Endothelial cell of umbilical vein (primary cell): ENCODE data around the gene NFYC. TPM values are rescaled to one million over a fixed set of nuclear protein-coding genes. Genes with fewer than 3 reads are reported as not detected.

ENCODE experiments used
- BruUV-seq: library from RNA; stranded (reverse); fragments of 400-500 nt; replicated peaks from 2 replicates; lab custom pipeline; 2021; lab: Mats Ljungman, UMichigan
- CTCF ChIA-PET: fragments of 300-600, 350-600 bp; sonication (Branson Sonifier 250); formaldehyde crosslinking; loops from one replicate; lab custom pipeline; 2021; ENCODE audit warnings: antibody characterized with exemption, inconsistent platforms; lab: Charles Lee
- POLR2A ChIA-PET: fragments of 300-600, 350-600 bp; sonication (Branson Sonifier 250); formaldehyde crosslinking; loops from one replicate; lab custom pipeline; 2021; ENCODE audit warnings: antibody characterized with exemption, inconsistent platforms; lab: Charles Lee
- DNase-seq: peaks from one replicate; pipeline ENCODE4 v3.0.0-alpha.2; 2011; ENCODE audit warnings: low read depth, low spot score
- FAIRE-seq: peaks from 2 replicates; lab custom pipeline; 2011; peaks lifted over from hg19 to GRCh38; lab: Jason Lieb, UNC
- H2AFZ ChIP-seq: 2 replicates; pipeline ENCODE4 v1.6.0; 2012; ENCODE audit warnings: low read depth, low read length, control low read depth, inconsistent platforms
- H3K27ac ChIP-seq: 2 replicates; pipeline ENCODE4 v1.5.1; 2011; ENCODE audit warnings: low read depth, mild to moderate bottlenecking, control low read depth, low read length, moderate library complexity; ENCODE audit not compliant: insufficient read depth
- H3K27me3 ChIP-seq, 2 experiments: 2 replicates each; pipeline versions ENCODE4 v1.6.0 to v1.6.1; 2011; ENCODE audit warnings: low read length in 2 of 2, mixed read lengths in 1 of 2; ENCODE audit not compliant: control insufficient read depth in 2 of 2, insufficient read depth in 2 of 2
- H3K36me3 ChIP-seq, 2 experiments: 2 replicates in 1 of 2; 3 replicates in 1 of 2; pipeline ENCODE4 v1.5.1; 2011; ENCODE audit warnings: low read length in 2 of 2, mild to moderate bottlenecking in 1 of 2, moderate library complexity in 1 of 2; ENCODE audit not compliant: control insufficient read depth in 2 of 2, insufficient read depth in 2 of 2; ENCODE audit errors: extremely low read depth in 1 of 2
- H3K4me1 ChIP-seq: 3 replicates; pipeline ENCODE4 v1.5.1; 2011; ENCODE audit warnings: mild to moderate bottlenecking, low read length; ENCODE audit not compliant: control insufficient read depth, insufficient read depth; ENCODE audit errors: extremely low read depth
- H3K4me2 ChIP-seq: 2 replicates; pipeline ENCODE4 v1.6.1; 2011; ENCODE audit warnings: low read length, control low read depth, mixed read lengths; ENCODE audit not compliant: insufficient read depth
- H3K4me3 ChIP-seq, 3 experiments: fragments of 200-600 bp in 1 of 3; sonication (generic), shearing (Covaris generic) in 1 of 3; replicated peaks in 1 of 3; 2 replicates each; pipeline ENCODE4 v1.5.1; 2011 to 2016; ENCODE audit warnings: control low read depth in 3 of 3, low read length in 3 of 3, mild to moderate bottlenecking in 2 of 3, inconsistent platforms in 1 of 3, low read depth in 1 of 3, moderate library complexity in 1 of 3; ENCODE audit not compliant: insufficient read depth in 1 of 3
- H3K79me2 ChIP-seq: 2 replicates; pipeline ENCODE4 v1.6.0; 2012; ENCODE audit warnings: low read length, inconsistent platforms; ENCODE audit not compliant: control insufficient read depth, insufficient read depth
- H3K9ac ChIP-seq: replicated peaks from 2 replicates; pipeline ENCODE3; 2011; ENCODE audit warnings: low read length, control low read depth; ENCODE audit not compliant: insufficient read depth; ENCODE audit errors: extremely low read depth
- H3K9me1 ChIP-seq: replicated peaks from 3 replicates; pipeline ENCODE4 v1.6.0; 2011; ENCODE audit warnings: mild to moderate bottlenecking, low read length; ENCODE audit not compliant: control insufficient read depth, insufficient read depth; ENCODE audit errors: extremely low read depth
- H3K9me3 ChIP-seq: replicated peaks from 2 replicates; pipeline ENCODE4 v1.5.1; 2012; ENCODE audit warnings: low read length, inconsistent platforms; ENCODE audit not compliant: control insufficient read depth, insufficient read depth
- H4K20me1 ChIP-seq: replicated peaks from 2 replicates; pipeline ENCODE3; 2011; ENCODE audit warnings: mild to moderate bottlenecking, low read length; ENCODE audit not compliant: control insufficient read depth, insufficient read depth; ENCODE audit errors: extremely low read depth
- CTCF ChIP-seq, 2 donors: IDR thresholded peaks; 1 replicate in 1 of 2; 2 replicates in 1 of 2; pipeline ENCODE4 v1.5.1; 2011; ENCODE audit warnings: low read length in 2 of 2, mild to moderate bottlenecking in 2 of 2, moderate library complexity in 2 of 2, control low read depth in 1 of 2, inconsistent platforms in 1 of 2, low read depth in 1 of 2; ENCODE audit not compliant: insufficient read depth in 1 of 2; ENCODE audit errors: extremely low read depth in 1 of 2
- EZH2 ChIP-seq: IDR thresholded peaks from 2 replicates; pipeline ENCODE4 v1.6.1; 2012; ENCODE audit warnings: borderline replicate concordance, low read depth, mild to moderate bottlenecking, moderate library complexity, low read length, inconsistent platforms; ENCODE audit not compliant: severe bottlenecking
- FOS ChIP-seq: IDR thresholded peaks from 2 replicates; pipeline ENCODE4 v1.6.1; 2011; ENCODE audit warnings: mild to moderate bottlenecking, low read length, moderate library complexity, borderline replicate concordance; ENCODE audit not compliant: insufficient read depth
- GATA2 ChIP-seq: IDR thresholded peaks from 2 replicates; pipeline ENCODE4 v1.7.0; 2011; ENCODE audit warnings: low read depth, mild to moderate bottlenecking, moderate library complexity, mixed read lengths, low read length; ENCODE audit not compliant: insufficient read length, insufficient read depth
- JUN ChIP-seq: IDR thresholded peaks from 2 replicates; pipeline ENCODE4 v1.6.1; 2011; ENCODE audit warnings: borderline replicate concordance, low read depth; ENCODE audit not compliant: insufficient read length, insufficient read depth
- MYC ChIP-seq: IDR thresholded peaks from one replicate; pipeline ENCODE4 v1.6.1; 2011; ENCODE audit warnings: mild to moderate bottlenecking, low read depth, low read length
- POLR2A ChIP-seq: IDR thresholded peaks from 2 replicates; pipeline ENCODE4 v1.6.1; 2012; ENCODE audit warnings: low read depth, mild to moderate bottlenecking, control low read depth, low read length
- POLR2AphosphoS5 ChIP-seq: IDR thresholded peaks from 2 replicates; pipeline ENCODE4 v1.6.1; 2012; ENCODE audit warnings: low read depth, mild to moderate bottlenecking, control low read depth, low read length, moderate library complexity; ENCODE audit not compliant: insufficient read depth
- dilution Hi-C: fragments of 300-500 bp; cut with MboI; formaldehyde crosslinking; loops from one replicate; pipeline ENCODE4 v1.15.0; 2019; ENCODE audit warnings: low sequenced_read_pairs; ENCODE audit not compliant: extremely low pct_ligation_motif_present
- intact Hi-C: fragments of 100-400 bp; cut with micrococcal nuclease; formaldehyde crosslinking; loops from one replicate; pipeline ENCODE4 v1.10.0; 2022
- polyA plus RNA-seq, 4 experiments: library from polyadenylated mRNA; depleted of rRNA in 3 of 4; stranded (reverse) in 3 of 4; unstranded in 1 of 4; fragments of >200 nt; gene quantifications; 2 replicates each; pipeline versions ENCODE4 v1.2.1 to v1.2.3, GENCODE V29; 2011 to 2012; ENCODE audit warnings: missing spikeins in 1 of 4
- total RNA-seq: library from RNA; stranded (reverse); gene quantifications from 2 replicates; pipeline ENCODE4 v1.2.3, GENCODE V29; 2021
- TF ChIP-seq, protein P1 (sequence below): IDR thresholded peaks from 2 replicates; pipeline ENCODE4 v1.6.1; 2011; ENCODE audit not compliant: insufficient read depth, insufficient read length

Gene NFYC
- total and polyA plus RNA-seq, 2 donors (not counting 3 experiments of a cell fraction or from before 2014, with no cell fraction given) = 51.1 to 81.7 TPM

- no peaks in the 10 kb centered on the region for H3K79me2 ChIP-seq
- DNase-seq = no peak
- CTCF ChIA-PET = no interaction called here
- H3K27me3 ChIP-seq = no peaks in the 10 kb centered on the region
- intact Hi-C loops = no loop called here
- H3K27ac ChIP-seq = no peak overlapping the region
- POLR2A ChIA-PET = no interaction called here
- H3K36me3 ChIP-seq = peaks cover 0 to 4% of the 10 kb centered on the region in 2 experiments
- no peak overlapping the region for H2AFZ ChIP-seq
- no TSS peak for BruUV-seq
- no peaks in the 10 kb centered on the region for H3K9me1 ChIP-seq
- no peak overlapping the region for H3K9ac ChIP-seq
- H3K4me3 ChIP-seq = no peak overlapping the region
- dilution Hi-C loops = no loop called here
- no peak overlapping the region for H3K4me2 ChIP-seq
- H3K9me3 ChIP-seq = no peaks in the 10 kb centered on the region
- TF ChIP-seq POLR2A (no peak), JUN (no peak), EZH2 (no peak), GATA2 (no peak), MYC (no peak), CTCF (IDR thresholded peaks at IDR 0.05; ENCODE audit: extremely low read depth in 1 of 2, insufficient read depth in 1 of 2, low read depth in 1 of 2, low read length in 2 of 2) (no peak), FOS (no peak), POLR2AphosphoS5 (no peak)
- TF ChIP-seq, protein P1, sequence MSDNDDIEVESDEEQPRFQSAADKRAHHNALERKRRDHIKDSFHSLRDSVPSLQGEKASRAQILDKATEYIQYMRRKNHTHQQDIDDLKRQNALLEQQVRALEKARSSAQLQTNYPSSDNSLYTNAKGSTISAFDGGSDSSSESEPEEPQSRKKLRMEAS = no peak
- H3K4me1 ChIP-seq = no peaks in the 10 kb centered on the region
- no peaks in the 10 kb centered on the region for H4K20me1 ChIP-seq
- FAIRE-seq = no peak
Measured at GRCh38 chr1:40742363-40743061, 51.0 kb downstream of the NFYC start.
